Esophagus muscularis mucosa (tissue), 3 donors: ENCODE results near the gene ZSWIM6.

Experiments used
- POLR2A ChIP-seq: fragments of 450-650 bp; IDR thresholded peaks from one replicate; pipeline ENCODE4 v1.6.1; 2017; ENCODE audit warnings: antibody characterized with exemption, moderate library complexity, mild to moderate bottlenecking, low read depth
- TF ChIP-seq, protein P1 (sequence below), 3 experiments: fragments of 200-600 bp in 2 of 3; fragments of 450-650 bp in 1 of 3; sonication (generic) in 2 of 3; IDR thresholded peaks; one replicate each; pipeline ENCODE4 v1.5.1; 2017 to 2019; ENCODE audit warnings: antibody characterized with exemption in 3 of 3, mild to moderate bottlenecking in 2 of 3, moderate library complexity in 1 of 3

DNA sequence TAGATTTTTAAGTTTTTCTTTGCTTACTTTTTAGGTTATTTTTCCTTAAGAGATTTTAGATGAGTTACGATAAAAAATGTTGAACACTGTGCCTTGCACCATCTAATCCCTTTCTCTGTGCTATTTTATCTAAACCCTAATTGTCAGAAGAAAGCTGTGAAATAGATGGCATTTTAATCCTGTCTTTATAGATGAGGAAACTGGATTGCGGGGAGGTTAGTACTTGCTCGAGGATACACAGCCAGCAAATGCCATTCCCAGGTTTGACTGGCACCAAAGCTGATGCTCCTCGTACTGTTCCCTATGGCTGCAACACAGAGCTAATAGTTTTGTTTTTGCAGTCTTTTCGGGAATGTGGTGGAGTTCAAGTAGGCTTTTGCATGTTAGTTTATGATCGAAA, 82.7 kb downstream of the ZSWIM6 start:
- TF ChIP-seq, protein P1, sequence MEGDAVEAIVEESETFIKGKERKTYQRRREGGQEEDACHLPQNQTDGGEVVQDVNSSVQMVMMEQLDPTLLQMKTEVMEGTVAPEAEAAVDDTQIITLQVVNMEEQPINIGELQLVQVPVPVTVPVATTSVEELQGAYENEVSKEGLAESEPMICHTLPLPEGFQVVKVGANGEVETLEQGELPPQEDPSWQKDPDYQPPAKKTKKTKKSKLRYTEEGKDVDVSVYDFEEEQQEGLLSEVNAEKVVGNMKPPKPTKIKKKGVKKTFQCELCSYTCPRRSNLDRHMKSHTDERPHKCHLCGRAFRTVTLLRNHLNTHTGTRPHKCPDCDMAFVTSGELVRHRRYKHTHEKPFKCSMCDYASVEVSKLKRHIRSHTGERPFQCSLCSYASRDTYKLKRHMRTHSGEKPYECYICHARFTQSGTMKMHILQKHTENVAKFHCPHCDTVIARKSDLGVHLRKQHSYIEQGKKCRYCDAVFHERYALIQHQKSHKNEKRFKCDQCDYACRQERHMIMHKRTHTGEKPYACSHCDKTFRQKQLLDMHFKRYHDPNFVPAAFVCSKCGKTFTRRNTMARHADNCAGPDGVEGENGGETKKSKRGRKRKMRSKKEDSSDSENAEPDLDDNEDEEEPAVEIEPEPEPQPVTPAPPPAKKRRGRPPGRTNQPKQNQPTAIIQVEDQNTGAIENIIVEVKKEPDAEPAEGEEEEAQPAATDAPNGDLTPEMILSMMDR (IDR thresholded peaks at IDR 0.05) = no peak
- no peak for TF ChIP-seq POLR2A
